K562 (cell line): Measurements from ENCODE around the gene TRIM27. TPM values are rescaled to one million over a fixed set of nuclear protein-coding genes. Genes with fewer than 3 reads are reported as not detected.

Experiments used
- ARID2 ChIP-seq: fragments of 450-650 bp; IDR thresholded peaks from 2 replicates; pipeline ENCODE4 v1.6.1; 2017; ENCODE audit warnings: antibody characterized with exemption, mild to moderate bottlenecking
- ATF3 ChIP-seq, 2 experiments: fragments of 450-650 bp in 1 of 2; sonication (generic) in 1 of 2; formaldehyde crosslinking in 1 of 2; IDR thresholded peaks in 1 of 2; conservative IDR thresholded peaks in 1 of 2; 2 replicates each; pipeline versions ENCODE4 v1.6.1 to v1.8.1; 2016 to 2023; ENCODE audit warnings: mild to moderate bottlenecking in 2 of 2, moderate library complexity in 2 of 2, inconsistent platforms in 1 of 2, missing genetic modification reagents in 1 of 2
- CREM ChIP-seq: IDR thresholded peaks from 2 replicates; pipeline ENCODE4 v1.6.1; 2014; ENCODE audit warnings: antibody characterized with exemption, low read depth
- CXXC5 ChIP-seq: fragments of 250-450 bp; sonication (Bioruptor Pico); IDR thresholded peaks from 2 replicates; pipeline ENCODE4 v1.8.0; 2022; ENCODE audit warnings: inconsistent platforms, mild to moderate bottlenecking, moderate library complexity
- GABPB1 ChIP-seq: sonication (generic); formaldehyde crosslinking; IDR thresholded peaks from 2 replicates; pipeline ENCODE4 v1.8.0; 2022; ENCODE audit warnings: mild to moderate bottlenecking, missing genetic modification reagents
- GABPB2 ChIP-seq: fragments of 250-450 bp; sonication (Bioruptor Pico); conservative IDR thresholded peaks from 2 replicates; pipeline ENCODE4 v1.5.1; 2021; ENCODE audit warnings: mild to moderate bottlenecking
- HDGF ChIP-seq: fragments of 450-650 bp; IDR thresholded peaks from 2 replicates; pipeline ENCODE4 v1.6.1; 2016
- JUNB ChIP-seq: fragments of 450-650 bp; formaldehyde crosslinking; conservative IDR thresholded peaks from 2 replicates; pipeline ENCODE4 v1.4.0; 2020; ENCODE audit warnings: mild to moderate bottlenecking
- NFRKB ChIP-seq: fragments of 450-650 bp; IDR thresholded peaks from 2 replicates; pipeline ENCODE4 v1.6.1; 2016; ENCODE audit warnings: low read depth
- POLR2A ChIP-seq: fragments of 450-650 bp; conservative IDR thresholded peaks from 2 replicates; pipeline ENCODE4 v1.6.1; 2016
- POLR2AphosphoS2 ChIP-seq: IDR thresholded peaks from 2 replicates; pipeline ENCODE4 v1.6.1; 2012; ENCODE audit warnings: low read length, improper control_type of control experiment
- PPARD ChIP-seq: fragments of 250-450 bp; sonication (Bioruptor Pico); IDR thresholded peaks from 2 replicates; pipeline ENCODE4 v1.8.0; 2022; ENCODE audit warnings: inconsistent platforms, mild to moderate bottlenecking, moderate library complexity
- RCOR1 ChIP-seq, 2 experiments: IDR thresholded peaks; 2 replicates each; pipeline ENCODE4 v1.6.1; 2012; ENCODE audit warnings: low read depth in 2 of 2, low read length in 2 of 2, borderline replicate concordance in 1 of 2, improper control_type of control experiment in 1 of 2
- SNAPC5 ChIP-seq: fragments of 250-450 bp; sonication (Bioruptor Pico); IDR thresholded peaks from 2 replicates; pipeline ENCODE4 v1.8.0; 2021; ENCODE audit warnings: moderate library complexity, mild to moderate bottlenecking, inconsistent platforms
- SP1 ChIP-seq: sonication (generic); formaldehyde crosslinking; IDR thresholded peaks from 2 replicates; pipeline ENCODE4 v1.8.1; 2022; ENCODE audit warnings: mild to moderate bottlenecking, missing genetic modification reagents
- SREBF2 ChIP-seq: sonication (generic); formaldehyde crosslinking; IDR thresholded peaks from 2 replicates; pipeline ENCODE4 v1.4.0; 2020; ENCODE audit warnings: mild to moderate bottlenecking, missing genetic modification reagents
- TAF1 ChIP-seq: IDR thresholded peaks from 2 replicates; pipeline ENCODE4 v1.6.1; 2011; ENCODE audit warnings: mild to moderate bottlenecking, low read length, moderate library complexity; ENCODE audit not compliant: insufficient read depth, control insufficient read depth, severe bottlenecking; ENCODE audit errors: extremely low read depth
- TAF15 ChIP-seq: fragments of 200-400 bp; formaldehyde crosslinking; IDR thresholded peaks from 2 replicates; pipeline ENCODE4 v1.6.1; 2017; ENCODE audit warnings: mild to moderate bottlenecking, low read depth, low read length, moderate library complexity
- TSC22D4 ChIP-seq: fragments of 450-650 bp; IDR thresholded peaks from 2 replicates; pipeline ENCODE4 v1.6.1; 2016; ENCODE audit warnings: missing genetic modification characterization, missing biosample characterization, control low read depth
- ZC3H11A ChIP-seq: IDR thresholded peaks from 2 replicates; pipeline ENCODE4 v1.6.1; 2012; ENCODE audit warnings: low read depth, low read length, improper control_type of control experiment
- ZNF184 ChIP-seq: sonication (generic); formaldehyde crosslinking; IDR thresholded peaks from 2 replicates; pipeline ENCODE4 v1.5.0; 2020; ENCODE audit warnings: missing genetic modification reagents
- ZNF316 ChIP-seq: fragments of 450-650 bp; IDR thresholded peaks from 2 replicates; pipeline ENCODE4 v1.6.1; 2016
- ZNF77 ChIP-seq: fragments of 250-450 bp; sonication (Bioruptor Pico); IDR thresholded peaks from 2 replicates; pipeline ENCODE4 v1.5.0; 2020
- ZNF778 ChIP-seq: fragments of 450-650 bp; formaldehyde crosslinking; IDR thresholded peaks from 2 replicates; pipeline ENCODE4 v1.4.0; 2020; ENCODE audit warnings: mild to moderate bottlenecking, moderate library complexity
- polyA plus RNA-seq, 8 experiments: library from polyadenylated mRNA; depleted of rRNA in 4 of 8; stranded (reverse) in 5 of 8; unstranded in 3 of 8; fragments of >200 nt; fragmentation: Nextera tagmentation in 2 of 8; fragmentation: Illumina TruSeq in 1 of 8; extraction: Ambion mirVana in 2 of 8; extraction: Trizol in 1 of 8; gene quantifications; 2 replicates each; pipeline versions ENCODE4 v1.2.1 to v1.2.3, GENCODE V29; 2011 to 2014; ENCODE audit warnings: inconsistent platforms in 1 of 8, missing spikeins in 1 of 8
- total RNA-seq, 7 experiments: library from RNA; depleted of rRNA in 6 of 7; stranded (reverse); fragments of >200 nt in 6 of 7; fragmentation: Illumina TruSeq in 2 of 7; extraction: Trizol in 2 of 7; gene quantifications; 2 replicates each; pipeline versions ENCODE4 v1.2.1 to v1.2.3, GENCODE V29; 2011 to 2021; ENCODE audit warnings: low replicate concordance in 1 of 7
- TF ChIP-seq, protein P1 (sequence below): fragments of 250-450 bp; sonication (Bioruptor Pico); IDR thresholded peaks from 2 replicates; pipeline ENCODE4 v1.4.0; 2020; ENCODE audit warnings: borderline replicate concordance
- TF ChIP-seq, protein P2 (sequence below): fragments of 450-650 bp; IDR thresholded peaks from 2 replicates; pipeline ENCODE4 v1.6.1; 2016; ENCODE audit warnings: borderline replicate concordance

TRIM27 gene
- total and polyA plus RNA-seq, 9 of the 15 experiments (the other 6 are each of a cell fraction or from before 2014, with no cell fraction given) = 37.7 to 235 (median 122) TPM

DNA sequence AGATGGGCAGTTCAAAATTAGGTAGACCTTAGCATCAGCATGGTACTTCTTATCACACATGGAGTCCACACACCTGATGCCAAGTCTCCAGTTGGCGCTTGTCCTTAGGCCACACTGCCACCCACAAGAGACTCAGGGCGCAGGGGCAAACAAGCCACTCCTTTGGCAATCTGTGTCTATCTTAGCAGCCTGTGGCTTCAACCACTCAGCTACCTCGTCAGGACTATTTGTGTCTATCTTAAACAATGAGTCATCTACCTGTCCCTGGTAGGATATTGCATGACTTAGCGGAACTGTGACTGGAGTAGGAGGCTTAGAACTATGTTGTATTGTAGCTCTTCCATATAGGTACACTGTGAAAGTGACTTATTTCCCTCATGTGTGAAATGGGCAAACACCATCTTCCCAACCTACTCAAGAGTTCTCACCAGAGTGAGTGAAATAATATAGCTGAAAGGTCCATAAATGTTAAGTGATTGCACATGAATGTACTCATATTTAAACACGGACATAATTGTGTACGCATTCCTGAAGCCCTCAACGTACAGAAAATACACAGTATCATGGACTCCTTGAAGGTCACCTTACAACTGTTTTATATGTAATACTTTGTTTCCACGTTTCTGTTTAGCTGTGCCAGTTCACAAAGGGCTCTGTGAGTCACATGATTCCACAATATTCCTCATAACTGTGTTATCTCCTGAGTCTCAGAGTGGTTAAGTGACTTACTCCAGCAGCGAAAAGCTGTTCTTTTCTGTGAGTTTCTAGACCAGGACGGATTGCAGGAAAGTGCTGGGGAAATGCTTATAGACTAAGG lies 1.6 kb downstream of the TRIM27 start (continued):
- TF ChIP-seq ZC3H11A (no peak), ZNF316 (peak; percentile 99), GABPB2 (CRISPR knock-in tag) (no peak), POLR2AphosphoS2 (peak; percentile 81; the same call in 1 of the 2 replicates), TSC22D4 (tag) (no peak), SREBF2 (CRISPR knock-in tag) (no peak), POLR2A (peak; percentile 69), CREM (peak; percentile 54), HDGF (peak; percentile 62; the same call in 1 of the 2 replicates), SP1 (CRISPR knock-in tag) (peak; percentile 52), CXXC5 (CRISPR knock-in tag) (peak; percentile 22; the same call in 1 of the 2 replicates), PPARD (no peak), SNAPC5 (CRISPR knock-in tag) (no peak), ZNF77 (no peak), ARID2 (no peak), JUNB (CRISPR knock-in tag) (peak; percentile 47; the same call in 1 of the 2 replicates), TAF15 (no peak), NFRKB (0 out of 2 replicates have a peak, but pooled peaks have one; percentile 12), ZNF184 (CRISPR knock-in tag) (no peak), TAF1 (peak; percentile 46), GABPB1 (CRISPR knock-in tag) (no peak), ATF3 (IDR thresholded peaks at IDR 0.05) (peak; percentile 98), ATF3 (CRISPR knock-in tag; conservative IDR thresholded peaks at IDR 0.05) (peak; percentile 90), RCOR1 (IDR thresholded peaks at IDR 0.05; ENCODE audit: borderline replicate concordance in 1 of 2, low read depth in 2 of 2, low read length in 2 of 2) (peak in 1 of 2 experiments; percentile 93; a peak in 2 of 4 replicates), ZNF778 (no peak)
- TF ChIP-seq, protein P1, sequence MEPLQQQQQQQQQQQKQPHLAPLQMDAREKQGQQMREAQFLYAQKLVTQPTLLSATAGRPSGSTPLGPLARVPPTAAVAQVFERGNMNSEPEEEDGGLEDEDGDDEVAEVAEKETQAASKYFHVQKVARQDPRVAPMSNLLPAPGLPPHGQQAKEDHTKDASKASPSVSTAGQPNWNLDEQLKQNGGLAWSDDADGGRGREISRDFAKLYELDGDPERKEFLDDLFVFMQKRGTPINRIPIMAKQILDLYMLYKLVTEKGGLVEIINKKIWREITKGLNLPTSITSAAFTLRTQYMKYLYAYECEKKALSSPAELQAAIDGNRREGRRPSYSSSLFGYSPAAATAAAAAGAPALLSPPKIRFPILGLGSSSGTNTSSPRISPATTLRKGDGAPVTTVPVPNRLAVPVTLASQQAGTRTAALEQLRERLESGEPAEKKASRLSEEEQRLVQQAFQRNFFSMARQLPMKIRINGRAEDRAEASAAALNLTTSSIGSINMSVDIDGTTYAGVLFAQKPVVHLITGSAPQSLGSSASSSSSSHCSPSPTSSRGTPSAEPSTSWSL = no peak
- TF ChIP-seq, protein P2, sequence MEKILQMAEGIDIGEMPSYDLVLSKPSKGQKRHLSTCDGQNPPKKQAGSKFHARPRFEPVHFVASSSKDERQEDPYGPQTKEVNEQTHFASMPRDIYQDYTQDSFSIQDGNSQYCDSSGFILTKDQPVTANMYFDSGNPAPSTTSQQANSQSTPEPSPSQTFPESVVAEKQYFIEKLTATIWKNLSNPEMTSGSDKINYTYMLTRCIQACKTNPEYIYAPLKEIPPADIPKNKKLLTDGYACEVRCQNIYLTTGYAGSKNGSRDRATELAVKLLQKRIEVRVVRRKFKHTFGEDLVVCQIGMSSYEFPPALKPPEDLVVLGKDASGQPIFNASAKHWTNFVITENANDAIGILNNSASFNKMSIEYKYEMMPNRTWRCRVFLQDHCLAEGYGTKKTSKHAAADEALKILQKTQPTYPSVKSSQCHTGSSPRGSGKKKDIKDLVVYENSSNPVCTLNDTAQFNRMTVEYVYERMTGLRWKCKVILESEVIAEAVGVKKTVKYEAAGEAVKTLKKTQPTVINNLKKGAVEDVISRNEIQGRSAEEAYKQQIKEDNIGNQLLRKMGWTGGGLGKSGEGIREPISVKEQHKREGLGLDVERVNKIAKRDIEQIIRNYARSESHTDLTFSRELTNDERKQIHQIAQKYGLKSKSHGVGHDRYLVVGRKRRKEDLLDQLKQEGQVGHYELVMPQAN = peak; percentile 14; the same call in 1 of the 2 replicates
